GM12891 (cell line): ENCODE measurements around the gene AFAP1L1.
"Not testable (repeated sequence)": the region's sequence is repeated elsewhere in the genome, so short reads cannot be mapped to it uniquely, and the experiment has no call there.

Experiments
- DNase-seq: peaks from one replicate; pipeline ENCODE4 v3.0.0; 2011; ENCODE audit warnings: low spot score; ENCODE audit not compliant: insufficient read length
- FAIRE-seq: peaks from 2 replicates; lab custom pipeline; 2011; peaks lifted over from hg19 to GRCh38; lab: Jason Lieb, UNC
- PAX5 ChIP-seq: IDR thresholded peaks from 2 replicates; pipeline ENCODE4 v1.6.1; 2011; ENCODE audit warnings: low read length, moderate library complexity, mild to moderate bottlenecking; ENCODE audit not compliant: insufficient read depth, severe bottlenecking
- POLR2A ChIP-seq: IDR thresholded peaks from 2 replicates; pipeline ENCODE4 v1.6.1; 2011; ENCODE audit warnings: low read depth, low read length, control low read depth
- POLR2AphosphoS5 ChIP-seq: IDR thresholded peaks from 2 replicates; pipeline ENCODE4 v1.6.1; 2011; ENCODE audit warnings: low read depth, low read length, control low read depth
- POU2F2 ChIP-seq: IDR thresholded peaks from 2 replicates; pipeline ENCODE4 v1.6.1; 2011; ENCODE audit warnings: low read depth, mild to moderate bottlenecking, control low read depth, low read length, moderate library complexity
- SPI1 ChIP-seq: IDR thresholded peaks from 2 replicates; pipeline ENCODE4 v1.6.1; 2011; ENCODE audit warnings: low read depth, low read length, control low read depth
- TAF1 ChIP-seq: IDR thresholded peaks from 2 replicates; pipeline ENCODE4 v1.6.1; 2011; ENCODE audit warnings: low read depth, low read length, control low read depth

The AFAP1L1 gene

DNA sequence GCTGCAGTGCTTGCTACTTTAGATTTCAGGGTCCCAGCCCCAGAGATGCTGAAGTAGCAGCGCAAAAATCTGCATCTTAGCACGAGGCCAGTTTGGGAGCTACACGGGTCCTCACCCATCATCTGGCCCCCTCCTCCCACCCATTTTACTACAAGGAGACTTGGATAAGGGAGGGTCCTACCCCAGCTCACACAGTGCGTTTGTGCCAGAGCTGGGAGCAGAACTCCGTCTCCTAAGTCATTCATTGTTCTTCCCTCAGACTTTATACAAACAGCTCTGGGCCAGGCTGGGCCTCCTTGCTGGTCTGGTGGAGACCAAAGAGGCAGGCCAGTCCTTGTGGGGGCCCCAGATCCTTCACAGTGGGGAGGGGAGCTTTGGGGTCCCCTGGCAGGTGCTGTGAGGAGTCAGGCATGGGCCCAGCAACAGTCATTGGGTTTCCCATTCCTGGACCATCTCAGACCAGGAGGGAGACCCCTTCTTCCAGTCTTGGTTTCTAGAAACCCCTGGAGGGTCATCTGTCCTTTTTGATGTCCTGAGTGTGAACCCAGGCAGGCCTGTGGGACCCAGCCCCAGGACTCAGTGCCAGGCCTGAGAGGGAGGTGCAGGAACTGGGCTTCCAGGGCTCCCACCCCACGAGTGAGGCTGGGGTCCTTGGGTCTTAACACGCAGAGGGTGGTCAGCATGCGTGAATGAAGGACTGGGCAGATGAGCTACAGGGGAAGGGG, 109.8 kb downstream of the AFAP1L1 start:
- no peak for TF ChIP-seq POLR2A
- TF ChIP-seq SPI1 = no peak
- TF ChIP-seq TAF1 = no peak
- no peak for TF ChIP-seq PAX5
- no peak for TF ChIP-seq POU2F2
- no peak for TF ChIP-seq POLR2AphosphoS5
- no peak for FAIRE-seq
- DNase-seq = no peak

DNA sequence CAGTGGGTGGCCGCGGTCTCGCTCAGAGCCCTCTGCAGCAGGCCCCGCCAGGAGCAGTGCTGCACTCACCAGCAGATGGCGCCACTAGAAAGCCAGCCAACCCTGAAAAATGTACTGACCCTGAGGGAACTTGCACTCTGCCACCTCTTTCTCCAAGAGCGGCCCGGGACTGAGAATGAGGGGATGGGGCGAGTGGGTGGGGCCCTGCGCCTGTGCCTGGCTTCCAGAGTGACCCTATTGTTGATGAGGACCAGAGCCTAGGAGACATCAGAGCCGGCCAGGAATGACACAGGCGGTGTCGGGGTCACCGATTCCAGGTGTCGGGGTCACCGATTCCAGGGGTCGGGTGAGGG, 110.3 kb downstream of the AFAP1L1 start:
- TF ChIP-seq POLR2AphosphoS5 (no peak), PAX5 (peak; percentile 79), TAF1 (no peak), SPI1 (no peak)
- DNase-seq = peak; percentile 89
- FAIRE-seq = peak; percentile 78

DNA sequence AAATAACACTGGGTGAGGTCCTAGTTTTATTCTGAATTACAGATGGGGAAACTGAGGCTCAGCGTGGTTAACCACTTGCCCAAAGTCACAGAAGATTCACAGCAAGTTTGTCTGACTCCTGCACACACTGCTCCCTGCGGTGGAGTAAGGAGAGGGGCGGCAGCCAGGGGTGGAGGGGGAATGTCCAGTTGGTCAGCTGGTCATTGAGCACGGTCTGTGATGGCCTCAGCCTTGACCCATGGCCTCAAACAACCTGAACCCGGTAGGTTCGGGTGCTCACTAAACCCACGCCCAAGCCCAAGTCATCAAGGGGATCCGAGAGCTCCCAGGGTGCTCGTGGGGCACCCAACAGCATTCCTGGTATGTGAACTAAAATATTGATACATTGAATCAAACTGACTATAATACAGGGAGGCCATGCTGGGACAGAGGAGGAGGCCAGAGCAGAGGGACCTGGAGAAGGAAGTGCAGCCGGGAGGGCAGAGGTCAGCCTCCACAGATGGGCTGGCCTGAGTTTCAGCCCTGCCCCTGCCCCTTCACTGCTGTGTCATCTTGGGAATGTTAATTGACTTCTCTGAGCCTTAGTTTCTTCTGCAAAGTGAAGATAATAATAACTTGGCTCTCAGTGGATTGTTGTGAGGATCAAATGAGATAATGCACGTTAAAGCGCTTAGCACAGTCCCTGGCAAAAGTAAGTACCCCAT, 111.0 kb downstream of the AFAP1L1 start:
- TF ChIP-seq POLR2A (no peak), POLR2AphosphoS5 (no peak)
- no peak for FAIRE-seq
- no peak for DNase-seq

DNA sequence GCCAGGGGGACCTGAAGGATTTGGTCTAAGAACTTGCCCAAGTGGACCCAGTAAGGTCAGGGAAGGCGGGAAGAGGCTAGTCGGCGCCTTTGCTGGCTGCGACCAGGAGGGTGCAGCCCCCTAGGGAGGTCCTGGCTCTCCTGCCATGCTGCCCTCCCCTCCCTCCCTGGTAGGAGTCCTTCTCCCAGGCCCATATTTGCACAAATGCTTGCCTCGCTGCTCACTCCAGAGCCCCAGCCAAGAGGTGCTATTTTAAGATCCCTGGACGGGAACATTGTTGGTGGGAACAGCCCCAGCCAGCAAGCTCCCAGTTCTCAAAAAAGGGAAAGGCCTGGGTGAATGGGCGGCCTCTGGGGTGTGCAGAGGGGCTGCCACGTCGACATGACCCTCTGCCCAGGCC, 111.7 kb downstream of the AFAP1L1 start:
- FAIRE-seq (no peak), DNase-seq (no peak)
- TF ChIP-seq POLR2A (no peak), TAF1 (no peak), SPI1 (no peak), POLR2AphosphoS5 (no peak), PAX5 (no peak), POU2F2 (no peak)

DNA sequence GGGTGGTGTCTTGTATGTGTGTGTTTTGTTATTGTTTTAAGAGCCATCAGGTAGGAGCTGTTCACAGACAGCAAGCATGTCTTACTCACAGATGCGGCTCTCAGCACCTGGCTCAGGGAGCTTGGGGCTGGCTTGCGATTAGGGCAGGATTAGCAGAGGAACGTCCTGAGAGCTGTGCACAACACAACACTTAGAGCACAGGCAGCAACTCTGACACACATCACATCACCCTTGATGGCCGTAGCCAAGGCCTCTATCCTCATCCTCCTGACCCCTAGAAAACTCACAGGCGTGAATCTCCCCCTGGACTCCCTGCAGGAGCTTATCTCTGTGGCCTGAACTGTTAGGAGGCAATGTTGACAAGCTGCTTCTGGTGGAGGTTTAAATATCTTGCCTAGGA, 114.5 kb downstream of the AFAP1L1 start:
- FAIRE-seq = no peak
- DNase-seq = no peak

DNA sequence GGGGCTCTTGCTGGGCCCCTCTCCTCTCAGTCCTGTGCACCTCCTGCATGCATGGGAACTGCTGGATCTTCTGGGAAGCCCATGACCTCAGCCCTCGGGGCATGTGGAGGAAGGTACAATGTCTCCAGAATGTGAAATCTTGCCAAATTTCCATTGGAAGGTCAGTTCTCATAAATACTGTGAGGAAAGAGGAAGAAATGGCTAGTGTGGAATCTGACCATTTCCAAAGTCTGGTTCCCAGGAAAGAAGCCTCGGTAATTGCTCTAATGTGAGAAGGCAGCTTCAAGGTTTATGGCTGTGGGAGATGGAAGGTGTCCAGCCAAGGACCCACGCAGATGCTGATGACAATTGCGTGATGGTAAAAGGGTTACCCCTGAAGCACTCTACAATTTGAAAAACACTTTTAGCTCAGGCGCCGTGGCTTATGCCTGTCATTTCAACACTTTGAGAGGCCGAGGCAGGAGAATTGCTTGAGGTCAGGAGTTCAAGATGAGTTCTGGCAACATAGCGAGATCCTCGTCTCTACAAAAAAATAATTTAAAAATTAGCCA, 115.5 kb downstream of the AFAP1L1 start:
- TF ChIP-seq SPI1 = no peak
- TF ChIP-seq POLR2AphosphoS5 = no peak
- no peak for TF ChIP-seq POLR2A
- no peak for TF ChIP-seq POU2F2
- TF ChIP-seq PAX5 = no peak
- no peak for TF ChIP-seq TAF1
- DNase-seq (no peak), FAIRE-seq (no peak)

More for the DNA sequence above, 114.5 kb downstream of the AFAP1L1 start:
- no peak for TF ChIP-seq TAF1
- TF ChIP-seq POLR2AphosphoS5 = no peak
- TF ChIP-seq POLR2A = no peak
- no peak for TF ChIP-seq PAX5
- TF ChIP-seq SPI1 = no peak

DNA sequence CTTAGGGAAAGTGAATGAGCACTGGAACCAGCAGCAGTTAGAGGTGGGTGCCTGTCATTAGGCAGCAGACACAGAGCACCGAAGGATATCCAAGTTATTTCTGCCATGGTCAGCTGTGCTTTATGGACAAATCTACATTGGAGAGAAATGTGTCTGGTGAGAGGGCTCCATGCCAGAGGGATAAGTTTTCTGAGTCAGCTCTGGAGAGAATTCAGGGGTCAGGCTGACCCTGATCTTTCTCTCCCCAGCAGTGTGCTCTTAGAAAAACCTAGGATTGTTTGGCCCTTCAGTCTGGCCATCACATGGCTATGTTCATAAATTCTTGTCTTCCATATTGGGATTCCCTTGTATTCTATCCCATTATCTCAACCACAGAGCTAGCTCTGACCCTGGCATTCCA, 116.3 kb downstream of the AFAP1L1 start:
- FAIRE-seq (no peak), DNase-seq (no peak)
- no peak for TF ChIP-seq POLR2A
- no peak for TF ChIP-seq TAF1
- no peak for TF ChIP-seq PAX5
- TF ChIP-seq POU2F2 = no peak
- no peak for TF ChIP-seq SPI1
- no peak for TF ChIP-seq POLR2AphosphoS5

DNA sequence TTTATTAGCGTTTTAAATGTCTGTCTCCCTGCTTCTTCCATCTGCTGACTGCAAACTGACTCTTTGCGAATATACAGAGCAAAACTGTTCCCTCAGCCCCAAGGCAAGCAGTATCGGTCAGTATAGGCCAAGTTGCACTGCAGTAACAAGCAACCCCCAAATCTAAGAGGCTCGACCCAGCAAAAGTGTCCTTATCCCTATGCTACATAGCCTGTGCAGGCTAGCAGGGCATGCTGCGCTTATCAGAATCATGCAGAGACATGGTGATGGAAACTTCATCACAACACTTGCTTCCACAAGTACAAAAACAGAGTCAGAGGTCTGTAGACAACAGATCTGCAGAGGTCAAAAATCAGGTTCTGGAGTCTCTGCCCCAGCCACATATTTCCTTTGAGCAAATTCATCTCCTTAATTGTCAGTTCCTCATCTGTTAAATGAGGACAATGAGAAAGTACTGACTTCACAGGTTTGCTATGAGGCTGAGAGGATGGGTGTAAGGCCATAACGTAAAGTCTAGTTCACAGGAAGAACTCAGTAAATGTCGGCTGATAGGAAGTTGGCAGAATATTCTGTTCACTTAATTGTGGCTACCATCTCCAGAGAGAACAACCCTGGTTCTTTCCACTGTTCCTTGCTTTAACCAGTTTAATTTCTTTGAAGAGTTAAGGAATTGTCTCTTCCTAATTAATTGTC, 117.0 kb downstream of the AFAP1L1 start:
- no peak for DNase-seq
- TF ChIP-seq POLR2AphosphoS5 (no peak), PAX5 (no peak), TAF1 (no peak), SPI1 (no peak), POLR2A (no peak), POU2F2 (no peak)
- FAIRE-seq = no peak

DNA sequence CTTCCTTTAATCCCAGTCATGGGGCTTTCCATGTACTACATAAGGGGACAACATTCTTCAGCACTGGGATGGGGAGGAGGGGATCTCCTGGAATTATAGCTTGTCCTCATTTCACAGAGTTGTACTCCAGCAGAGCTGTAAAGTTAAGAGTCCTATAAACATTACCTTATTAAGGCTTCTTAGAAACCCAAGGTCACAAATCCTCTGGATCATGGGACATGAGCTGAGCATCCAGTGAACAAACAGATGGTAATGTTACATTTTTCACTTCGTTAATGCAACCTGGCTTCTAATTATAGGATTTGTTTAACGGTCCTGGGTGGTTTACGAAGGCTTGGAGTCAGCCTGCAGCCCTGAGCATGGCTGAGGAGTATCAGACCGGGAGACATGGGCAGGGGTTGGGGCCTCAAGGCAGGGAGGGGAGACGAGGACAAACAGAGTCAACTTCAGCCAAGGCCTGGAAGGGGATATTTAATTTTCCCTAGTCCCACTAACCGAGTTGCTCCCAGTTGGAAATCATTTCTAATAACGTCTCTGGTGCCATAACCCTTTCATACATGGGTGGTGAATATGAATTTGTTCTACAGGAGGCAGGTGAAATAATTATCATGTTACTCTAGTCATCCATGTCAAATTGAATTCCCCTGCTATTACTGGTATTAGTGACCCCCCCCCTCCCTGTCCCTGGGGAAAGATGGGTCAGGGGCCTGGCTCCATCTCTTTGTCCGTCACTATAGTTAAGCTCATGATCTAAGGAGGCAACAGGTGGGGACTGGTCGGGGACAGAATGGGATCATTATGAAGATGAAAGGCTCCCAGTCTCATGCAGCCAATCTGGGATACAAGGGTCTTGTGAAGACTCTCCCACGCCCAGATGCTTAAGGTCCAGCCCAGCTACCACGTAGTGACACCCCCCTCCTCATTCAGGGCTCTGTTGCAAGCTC, 118.2 kb downstream of the AFAP1L1 start:
- no peak for DNase-seq
- TF ChIP-seq TAF1 = no peak
- TF ChIP-seq PAX5 = no peak
- no peak for TF ChIP-seq POLR2A
- TF ChIP-seq SPI1 = no peak
- no peak for TF ChIP-seq POLR2AphosphoS5
- no peak for TF ChIP-seq POU2F2
- no peak for FAIRE-seq

DNA sequence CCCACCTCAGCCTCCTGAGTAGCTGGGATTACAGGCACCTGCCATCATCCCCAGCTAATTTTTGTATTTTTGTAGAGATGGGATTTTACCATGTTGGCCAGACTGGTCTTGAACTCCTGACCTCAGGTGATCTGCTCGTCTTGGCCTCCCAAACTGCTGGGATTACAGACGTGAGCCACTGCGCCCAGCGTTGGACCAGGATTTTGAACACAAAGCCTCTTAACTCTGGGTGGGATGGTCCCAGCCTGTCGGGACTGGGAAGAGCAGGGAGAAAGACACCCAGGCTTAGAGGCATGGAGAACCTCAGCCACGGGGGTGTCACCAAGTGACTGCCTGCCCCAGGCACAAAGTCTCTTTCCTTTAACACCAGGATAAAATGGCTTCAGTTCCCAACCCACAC, 119.4 kb downstream of the AFAP1L1 start:
- not testable (repeated sequence) for FAIRE-seq, DNase-seq
